T-cell (primary cell): ENCODE results near the gene TDRD7. TPM values are rescaled to one million over a fixed set of nuclear protein-coding genes. Genes with fewer than 3 reads are reported as not detected.

Experiments used
- total RNA-seq, 35 experiments: library from RNA in 6 of 35; stranded (reverse) in 6 of 35; fragments of 120-200 nt in 1 of 35; gene quantifications; one replicate each; pipeline versions ENCODE4 v1.2.1 to v1.2.4 and lab custom pipeline; 2013 to 2026

Gene TDRD7
- total RNA-seq, 5 donors from 2014 or later (not counting 1 experiment from before 2014, with no cell fraction given), result 9.2 to 11.9 (median 10.2) TPM

Other genes starting within 250 kb of the TDRD7 start
- gene CCDC180, start 104.4 kb upstream of the TDRD7 start, total RNA-seq, result 10 to 100 TPM in 4 of 5 donors, 1 to 10 TPM in 1; 9.6 to 12.9 (median 10.4) TPM
- 1 to 10 TPM in 4 of 5 donors, under 1 TPM in 1; 0.70 to 1.9 (median 1.3) TPM for gene TMOD1, start 89.6 kb downstream of the TDRD7 start, total RNA-seq
- gene TSTD2, start 221.3 kb downstream of the TDRD7 start, total RNA-seq, result 10 to 100 TPM; 15.4 to 24.0 (median 17.9) TPM
- 10 to 100 TPM; 31.9 to 38.7 (median 33.8) TPM for gene NCBP1, start 221.7 kb downstream of the TDRD7 start, total RNA-seq